Esophagus muscularis mucosa (tissue), 4 donors: Measurements from ENCODE around the gene CAPZB. TPM values are rescaled to one million over a fixed set of nuclear protein-coding genes. Genes with fewer than 3 reads are reported as not detected.

Experiments
- DNase-seq: peaks from one replicate; pipeline ENCODE4 v3.0.0-alpha.2; 2017; ENCODE audit errors: extremely low spot score
- H3K27ac ChIP-seq, 4 donors: fragments of 200-600 bp; sonication (generic); replicated peaks in 1 of 4; 1 replicate in 3 of 4; 2 replicates in 1 of 4; pipeline ENCODE4 v1.5.1; 2016 to 2019; ENCODE audit warnings: mild to moderate bottlenecking in 1 of 4
- H3K27me3 ChIP-seq, 4 donors: fragments of 200-600 bp; sonication (generic); one replicate each; pipeline versions ENCODE4 v1.5.1 to v1.6.0; 2016 to 2019
- H3K36me3 ChIP-seq, 4 donors: fragments of 200-600 bp; sonication (generic); one replicate each; pipeline ENCODE4 v1.5.1; 2016 to 2019
- H3K4me1 ChIP-seq, 4 donors: fragments of 200-600 bp; sonication (generic); one replicate each; pipeline ENCODE4 v1.5.1; 2016 to 2019
- H3K4me3 ChIP-seq, 4 donors: fragments of 200-600 bp; sonication (generic); 1 replicate in 2 of 4; 2 replicates in 2 of 4; pipeline ENCODE4 v1.5.1; 2016 to 2019; ENCODE audit warnings: mild to moderate bottlenecking in 4 of 4, moderate library complexity in 1 of 4
- H3K9me3 ChIP-seq, 4 donors: fragments of 200-600 bp; sonication (generic); 1 replicate in 3 of 4; 2 replicates in 1 of 4; pipeline ENCODE4 v1.5.1; 2016 to 2019
- CTCF ChIP-seq, 3 experiments: fragments of 200-600 bp in 2 of 3; fragments of 450-650 bp in 1 of 3; sonication (generic) in 2 of 3; IDR thresholded peaks; one replicate each; pipeline ENCODE4 v1.5.1; 2017 to 2019; ENCODE audit warnings: antibody characterized with exemption in 3 of 3, mild to moderate bottlenecking in 2 of 3, moderate library complexity in 1 of 3
- EP300 ChIP-seq: sonication (generic); formaldehyde crosslinking; IDR thresholded peaks from one replicate; pipeline ENCODE4 v1.6.1; 2017; ENCODE audit warnings: antibody characterized with exemption
- POLR2A ChIP-seq: fragments of 450-650 bp; IDR thresholded peaks from one replicate; pipeline ENCODE4 v1.6.1; 2017; ENCODE audit warnings: antibody characterized with exemption, moderate library complexity, mild to moderate bottlenecking, low read depth
- POLR2AphosphoS5 ChIP-seq, 2 donors: sonication (generic); formaldehyde crosslinking; IDR thresholded peaks; one replicate each; pipeline ENCODE4 v1.6.1; 2017; ENCODE audit warnings: antibody characterized with exemption in 2 of 2
- WGBS: methylation state at CpG from one replicate; pipeline ENCODE4 v1.1.5; 2018; 5-methylcytosine and 5-hydroxymethylcytosine counted together
- intact Hi-C: fragments of 100-400 bp; cut with DNase I; formaldehyde crosslinking; loops from one replicate; pipeline ENCODE4 v1.15.1; 2023
- total RNA-seq, 4 donors: library from RNA; depleted of rRNA; stranded (reverse); fragments of >200 nt; gene quantifications; one replicate each; pipeline versions ENCODE4 v1.1.0 to v1.2.1, GENCODE V29; 2016

The CAPZB gene
- total RNA-seq, 4 donors from 2014 or later = 186 to 261 (median 203) TPM

- Histone ChIP-seq H3K36me3 (no peaks in the 10 kb centered on the region), H3K27ac (peak overlapping the region; percentile 88 to 97 (median 92)), H3K4me1 (peaks cover 83 to 100% (median 100%) of the 10 kb centered on the region in 4 donors), H3K9me3 (no peaks in the 10 kb centered on the region), H3K27me3 (no peaks in the 10 kb centered on the region), H3K4me3 (no peak overlapping the region)
- TF ChIP-seq EP300 (no peak), POLR2AphosphoS5 (IDR thresholded peaks at IDR 0.05) (no peak), POLR2A (no peak), CTCF (IDR thresholded peaks at IDR 0.05) (no peak)
- intact Hi-C loops = no loop called here
- 56% methylated on average over 9 of the region's 9 CpGs for WGBS
- DNase-seq = no peak
Observed at GRCh38 chr1:19447550-19447949, 37.8 kb downstream of the CAPZB start.

- TF ChIP-seq POLR2AphosphoS5 (IDR thresholded peaks at IDR 0.05) (peak in 1 of 2 donors; percentile 38), CTCF (IDR thresholded peaks at IDR 0.05) (peak; percentile 16 to 45 (median 18)), POLR2A (no peak), EP300 (no peak)
- H3K36me3 ChIP-seq = no peaks in the 10 kb centered on the region
- H3K27me3 ChIP-seq = no peaks in the 10 kb centered on the region
- peaks cover 83 to 100% (median 100%) of the 10 kb centered on the region in 4 donors for H3K4me1 ChIP-seq
- H3K27ac ChIP-seq = peak overlapping the region; percentile 88 to 97 (median 92)
- DNase-seq = no peak
- H3K9me3 ChIP-seq = no peaks in the 10 kb centered on the region
- 34% methylated on average over 13 of the region's 13 CpGs for WGBS
- no peak overlapping the region for H3K4me3 ChIP-seq
- intact Hi-C loops = no loop called here
Observed at GRCh38 chr1:19445417-19446342, 39.7 kb downstream of the CAPZB start.

DNA sequence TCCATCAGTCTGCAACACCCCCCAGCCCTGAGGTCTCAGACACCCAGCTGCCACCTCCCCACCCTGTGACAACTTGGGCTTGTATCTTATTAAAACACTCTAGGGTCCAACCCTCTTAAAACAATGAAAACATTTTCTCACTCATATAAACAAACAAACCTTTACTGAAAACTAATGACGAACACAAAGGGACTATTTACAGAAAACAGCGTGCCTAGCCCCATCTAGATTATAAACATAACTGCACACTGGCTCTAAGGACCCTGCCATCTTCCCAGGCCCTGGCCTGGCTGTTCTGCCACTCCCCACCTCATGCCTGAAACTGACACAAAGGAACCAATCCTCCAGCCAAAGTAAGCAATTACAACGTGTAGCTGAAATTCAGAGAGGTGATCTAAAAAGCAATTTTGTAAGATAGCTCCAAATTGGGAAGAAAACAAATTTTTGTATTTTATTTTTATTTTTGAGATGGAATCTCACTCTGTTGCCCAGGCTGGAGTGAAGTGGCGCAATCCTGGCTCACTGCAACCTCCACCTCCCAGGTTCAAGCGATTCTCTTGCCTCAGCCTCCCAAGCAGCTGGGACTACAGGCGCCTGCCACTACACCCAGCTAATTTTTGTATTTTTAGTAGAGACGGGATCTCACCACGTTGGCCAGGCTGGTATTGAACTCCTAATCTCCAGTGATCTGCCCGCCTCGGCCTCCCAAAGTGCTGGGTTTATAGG is 40.9 kb downstream of the CAPZB start:
- Histone ChIP-seq H3K27ac (peak overlapping the region; percentile 88 to 97 (median 92)), H3K9me3 (no peaks in the 10 kb centered on the region), H3K4me3 (no peak overlapping the region), H3K27me3 (no peaks in the 10 kb centered on the region), H3K36me3 (no peaks in the 10 kb centered on the region), H3K4me1 (peaks cover 84 to 100% (median 100%) of the 10 kb centered on the region in 4 donors)
- intact Hi-C loops = loop anchor here (5.0 kb wide), 1 partner anchor 38 kb away; no protein-coding TSS in a partner anchor
- WGBS = 68% methylated on average over 10 of the region's 10 CpGs
- TF ChIP-seq POLR2A (no peak), CTCF (IDR thresholded peaks at IDR 0.05) (no peak), POLR2AphosphoS5 (IDR thresholded peaks at IDR 0.05) (peak in 1 of 2 donors; percentile 16), EP300 (no peak)
- no peak for DNase-seq

GRCh38 chr1:19443326-19443725 is 42.0 kb downstream of the CAPZB start:
- Histone ChIP-seq H3K4me1 (peaks cover 84 to 100% (median 100%) of the 10 kb centered on the region in 4 donors), H3K36me3 (no peaks in the 10 kb centered on the region), H3K27me3 (no peaks in the 10 kb centered on the region), H3K27ac (peak overlapping the region; percentile 88 to 97 (median 92)), H3K4me3 (no peak overlapping the region), H3K9me3 (no peaks in the 10 kb centered on the region)
- no peak for TF ChIP-seq EP300
- no peak for TF ChIP-seq POLR2AphosphoS5 (IDR thresholded peaks at IDR 0.05)
- TF ChIP-seq CTCF (IDR thresholded peaks at IDR 0.05) = no peak
- no peak for TF ChIP-seq POLR2A
- no peak for DNase-seq
- WGBS = 41% methylated on average over 4 of the region's 4 CpGs
- intact Hi-C loops = loop anchor here (5.0 kb wide), 1 partner anchor 39 kb away; no protein-coding TSS in a partner anchor
